Measurements from ENCODE around the gene UPP2.

DNA sequence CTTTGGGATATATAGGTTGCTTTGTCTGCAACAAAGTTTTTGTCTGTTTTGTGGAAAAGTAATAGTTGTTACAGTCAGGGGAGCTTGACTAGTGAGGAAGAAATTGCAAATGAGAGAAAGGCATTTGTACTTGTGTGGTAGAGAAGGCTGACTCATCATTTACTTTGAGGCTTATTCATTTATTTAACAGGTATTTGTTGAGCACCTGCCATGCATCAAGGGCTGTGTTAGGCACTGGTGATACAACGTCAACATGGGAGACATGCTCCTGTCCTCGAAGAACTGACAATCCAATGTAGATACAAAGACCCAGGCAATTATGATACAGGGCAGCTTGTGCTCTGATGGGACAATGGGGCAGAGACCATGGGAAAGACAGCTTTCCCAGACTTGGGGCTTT, 79.5 kb downstream of the UPP2 start:
- TF ChIP-seq POLR2AphosphoS5 (IDR thresholded peaks at IDR 0.05) (no peak), POLR2A (IDR thresholded peaks at IDR 0.05) (no peak)
- TF ChIP-seq, protein P1, sequence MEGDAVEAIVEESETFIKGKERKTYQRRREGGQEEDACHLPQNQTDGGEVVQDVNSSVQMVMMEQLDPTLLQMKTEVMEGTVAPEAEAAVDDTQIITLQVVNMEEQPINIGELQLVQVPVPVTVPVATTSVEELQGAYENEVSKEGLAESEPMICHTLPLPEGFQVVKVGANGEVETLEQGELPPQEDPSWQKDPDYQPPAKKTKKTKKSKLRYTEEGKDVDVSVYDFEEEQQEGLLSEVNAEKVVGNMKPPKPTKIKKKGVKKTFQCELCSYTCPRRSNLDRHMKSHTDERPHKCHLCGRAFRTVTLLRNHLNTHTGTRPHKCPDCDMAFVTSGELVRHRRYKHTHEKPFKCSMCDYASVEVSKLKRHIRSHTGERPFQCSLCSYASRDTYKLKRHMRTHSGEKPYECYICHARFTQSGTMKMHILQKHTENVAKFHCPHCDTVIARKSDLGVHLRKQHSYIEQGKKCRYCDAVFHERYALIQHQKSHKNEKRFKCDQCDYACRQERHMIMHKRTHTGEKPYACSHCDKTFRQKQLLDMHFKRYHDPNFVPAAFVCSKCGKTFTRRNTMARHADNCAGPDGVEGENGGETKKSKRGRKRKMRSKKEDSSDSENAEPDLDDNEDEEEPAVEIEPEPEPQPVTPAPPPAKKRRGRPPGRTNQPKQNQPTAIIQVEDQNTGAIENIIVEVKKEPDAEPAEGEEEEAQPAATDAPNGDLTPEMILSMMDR (IDR thresholded peaks at IDR 0.05) = no peak
